BLaER1 treated with 17β-estradiol and CSF1 and Interleukin-3, amounts not matched to agents 10 nM and 100 nM (cell line): ENCODE measurements around the gene NFAT5.
"Not testable (repeated sequence)": the region's sequence is repeated elsewhere in the genome, so short reads cannot be mapped to it uniquely, and the experiment has no call there.

Source experiments
- H3K27ac ChIP-seq, 11 experiments: shearing (Covaris generic); formaldehyde crosslinking; 2 replicates each; pipeline ENCODE4 v1.8.1; 2022
- H3K27me3 ChIP-seq, 11 experiments: shearing (Covaris generic); formaldehyde crosslinking; 2 replicates each; pipeline ENCODE4 v1.8.1; 2022
- H3K36me3 ChIP-seq, 11 experiments: shearing (Covaris generic); formaldehyde crosslinking; 2 replicates each; pipeline ENCODE4 v1.8.1; 2022
- H3K4me1 ChIP-seq, 10 experiments: shearing (Covaris generic); formaldehyde crosslinking; 2 replicates each; pipeline ENCODE4 v1.8.1; 2022
- H3K4me2 ChIP-seq, 11 experiments: shearing (Covaris generic); formaldehyde crosslinking; 2 replicates each; pipeline ENCODE4 v1.8.1; 2022
- H3K4me3 ChIP-seq, 10 experiments: shearing (Covaris generic); formaldehyde crosslinking; 2 replicates each; pipeline ENCODE4 v1.8.1; 2022
- H3K9ac ChIP-seq, 11 experiments: shearing (Covaris generic); formaldehyde crosslinking; 2 replicates each; pipeline ENCODE4 v1.8.1; 2022
- H3K9me3 ChIP-seq, 11 experiments: shearing (Covaris generic); formaldehyde crosslinking; replicated peaks in 1 of 11; 2 replicates each; pipeline ENCODE4 v1.8.1; 2022
- H4K20me1 ChIP-seq, 11 experiments: shearing (Covaris generic); formaldehyde crosslinking; 2 replicates each; pipeline ENCODE4 v1.8.1; 2022
- Cebpa-rat ChIP-seq, 11 experiments: shearing (Covaris generic); IDR thresholded peaks; 2 replicates each; pipeline ENCODE4 v1.8.1; 2022

The NFAT5 gene, protein sequence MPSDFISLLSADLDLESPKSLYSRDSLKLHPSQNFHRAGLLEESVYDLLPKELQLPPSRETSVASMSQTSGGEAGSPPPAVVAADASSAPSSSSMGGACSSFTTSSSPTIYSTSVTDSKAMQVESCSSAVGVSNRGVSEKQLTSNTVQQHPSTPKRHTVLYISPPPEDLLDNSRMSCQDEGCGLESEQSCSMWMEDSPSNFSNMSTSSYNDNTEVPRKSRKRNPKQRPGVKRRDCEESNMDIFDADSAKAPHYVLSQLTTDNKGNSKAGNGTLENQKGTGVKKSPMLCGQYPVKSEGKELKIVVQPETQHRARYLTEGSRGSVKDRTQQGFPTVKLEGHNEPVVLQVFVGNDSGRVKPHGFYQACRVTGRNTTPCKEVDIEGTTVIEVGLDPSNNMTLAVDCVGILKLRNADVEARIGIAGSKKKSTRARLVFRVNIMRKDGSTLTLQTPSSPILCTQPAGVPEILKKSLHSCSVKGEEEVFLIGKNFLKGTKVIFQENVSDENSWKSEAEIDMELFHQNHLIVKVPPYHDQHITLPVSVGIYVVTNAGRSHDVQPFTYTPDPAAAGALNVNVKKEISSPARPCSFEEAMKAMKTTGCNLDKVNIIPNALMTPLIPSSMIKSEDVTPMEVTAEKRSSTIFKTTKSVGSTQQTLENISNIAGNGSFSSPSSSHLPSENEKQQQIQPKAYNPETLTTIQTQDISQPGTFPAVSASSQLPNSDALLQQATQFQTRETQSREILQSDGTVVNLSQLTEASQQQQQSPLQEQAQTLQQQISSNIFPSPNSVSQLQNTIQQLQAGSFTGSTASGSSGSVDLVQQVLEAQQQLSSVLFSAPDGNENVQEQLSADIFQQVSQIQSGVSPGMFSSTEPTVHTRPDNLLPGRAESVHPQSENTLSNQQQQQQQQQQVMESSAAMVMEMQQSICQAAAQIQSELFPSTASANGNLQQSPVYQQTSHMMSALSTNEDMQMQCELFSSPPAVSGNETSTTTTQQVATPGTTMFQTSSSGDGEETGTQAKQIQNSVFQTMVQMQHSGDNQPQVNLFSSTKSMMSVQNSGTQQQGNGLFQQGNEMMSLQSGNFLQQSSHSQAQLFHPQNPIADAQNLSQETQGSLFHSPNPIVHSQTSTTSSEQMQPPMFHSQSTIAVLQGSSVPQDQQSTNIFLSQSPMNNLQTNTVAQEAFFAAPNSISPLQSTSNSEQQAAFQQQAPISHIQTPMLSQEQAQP (N-terminal part only)

DNA sequence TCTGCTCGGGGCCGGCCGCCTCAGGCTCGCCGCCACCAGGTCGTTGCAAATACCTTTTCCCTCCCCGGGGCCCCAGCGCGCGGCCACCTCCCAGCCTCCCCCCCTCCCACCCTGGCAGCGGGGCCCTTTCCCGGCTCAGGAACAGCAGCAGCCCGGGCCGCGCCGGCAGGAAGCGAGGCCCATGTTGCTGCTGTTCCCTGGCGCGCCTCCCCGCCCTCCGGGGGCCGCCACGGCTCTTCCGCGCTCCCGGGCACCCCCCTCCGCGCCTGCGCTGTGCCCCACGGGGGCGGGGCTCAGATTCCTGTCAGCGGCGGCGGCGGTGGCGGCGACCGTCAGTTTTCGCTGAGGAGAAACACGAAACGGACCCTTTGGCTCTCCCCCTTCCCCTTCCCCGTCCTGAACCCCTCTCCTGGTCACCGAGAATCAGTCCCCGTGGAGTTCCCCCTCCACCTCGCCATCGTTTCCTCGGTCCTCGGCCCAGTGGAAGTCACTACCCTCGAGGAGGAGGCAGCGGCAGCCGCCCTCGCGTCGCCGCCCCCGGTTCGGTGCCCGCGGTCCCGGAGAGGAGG lies at the start of gene NFAT5:
TSS of gene NFAT5 (plus strand) at position 296 of the 569 bp plus-strand sequence. CDS start 336 bp downstream, outside the sequence.
- Histone ChIP-seq H3K9ac (peak within 1 kb of the TSS; percentile 92 to 98 (median 96)), H3K4me2 (peak within 1 kb of the TSS; percentile 88 to 99 (median 92)), H3K27me3 (no peaks in the 10 kb centered on the region), H3K9me3 (no peaks in the 10 kb centered on the region), H3K4me3 (peak within 1 kb of the TSS; percentile 84 to 100 (median 97)), H3K27ac (peak within 1 kb of the TSS; percentile 93 to 98 (median 95)), H3K4me1 (peaks cover 32 to 55% (median 41%) of the 10 kb centered on the region in 10 experiments), H4K20me1 (peaks cover 12 to 44% (median 37%) of the 10 kb centered on the region in 11 experiments; a peak in 20 of 22 replicates), H3K36me3 (peaks cover 0 to 19% (median 11%) of the 10 kb centered on the region in 11 experiments; a peak in 12 of 22 replicates)
- no peak for TF ChIP-seq Cebpa-rat (IDR thresholded peaks at IDR 0.05)

GRCh38 chr16:69517914-69518313 lies 47.9 kb upstream of the NFAT5 start:
- H3K4me3 ChIP-seq, H3K9me3 ChIP-seq, H3K27me3 ChIP-seq, H3K36me3 ChIP-seq, H3K9ac ChIP-seq, H4K20me1 ChIP-seq, H3K4me2 ChIP-seq, H3K27ac ChIP-seq: not testable (repeated sequence)
- peaks cover 0 to 45% (median 14%) of the 10 kb centered on the region in 10 experiments; a peak in 15 of 20 replicates for H3K4me1 ChIP-seq

GRCh38 chr16:69520413-69520799 lies 45.4 kb upstream of the NFAT5 start:
- Histone ChIP-seq H3K27me3 (peaks cover 0 to 6% (median 0%) of the 10 kb centered on the region in 11 experiments; a peak in 1 of 22 replicates), H3K4me3 (no peak overlapping the region), H3K4me2 (peak overlapping the region in 9 of 11 experiments; percentile 5 to 62 (median 38); a peak in 13 of 22 replicates), H4K20me1 (no peaks in the 10 kb centered on the region), H3K27ac (peak overlapping the region in 4 of 11 experiments; percentile 4 to 47 (median 15); a peak in 2 of 22 replicates), H3K9ac (no peak overlapping the region), H3K9me3 (peaks cover 0 to 4% (median 0%) of the 10 kb centered on the region in 11 experiments; a peak in 4 of 22 replicates), H3K4me1 (peaks cover 0 to 20% (median 12%) of the 10 kb centered on the region in 10 experiments; a peak in 15 of 20 replicates), H3K36me3 (no peaks in the 10 kb centered on the region)
- TF ChIP-seq Cebpa-rat (IDR thresholded peaks at IDR 0.05), result no peak

DNA sequence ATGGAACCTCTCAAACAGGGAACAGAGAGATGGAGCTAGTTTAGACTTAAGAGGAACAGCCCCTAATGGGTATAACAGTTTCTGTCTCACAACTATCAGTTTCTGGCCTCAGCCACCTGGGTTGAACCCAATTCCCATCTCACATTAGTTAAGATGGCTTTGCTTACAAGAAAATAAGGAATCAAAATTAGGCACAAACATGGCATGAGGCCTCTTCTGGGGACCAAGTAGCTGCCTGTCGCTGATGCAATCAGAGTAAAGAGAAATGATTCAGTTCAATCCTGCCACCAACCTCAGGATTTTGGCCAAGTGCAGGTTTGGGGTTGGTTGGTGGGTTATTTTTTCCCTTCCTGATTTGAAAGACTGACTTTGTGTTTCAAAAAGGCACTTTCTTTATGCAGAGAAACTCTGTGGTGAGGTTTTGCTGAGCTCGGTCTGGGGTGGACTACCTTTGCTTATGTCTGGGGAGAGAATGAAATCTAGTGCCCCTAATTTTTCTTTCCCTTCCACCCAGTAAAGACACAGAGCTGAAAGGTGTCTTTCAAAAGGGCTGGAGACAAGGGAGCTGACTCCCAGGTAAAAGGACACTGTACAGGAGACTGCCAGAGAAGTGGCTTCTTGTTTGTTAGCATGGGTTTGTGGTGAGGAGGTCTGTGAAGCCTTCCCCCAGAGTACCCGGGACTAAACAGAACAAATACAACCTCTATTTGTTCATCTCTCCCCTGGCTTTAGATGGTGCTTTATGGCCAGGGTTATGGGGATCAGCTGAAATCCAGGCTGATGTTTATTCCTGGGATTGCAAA lies 44.8 kb upstream of the NFAT5 start:
- Histone ChIP-seq H3K4me2 (peak overlapping the region; percentile 3 to 62 (median 33); a peak in 15 of 22 replicates), H3K9ac (0 out of 22 replicates have a peak overlapping the region, but pooled peaks of 2 of the 11 experiments have one; percentile 4 to 25), H4K20me1 (no peaks in the 10 kb centered on the region), H3K4me3 (no peak overlapping the region), H3K36me3 (no peaks in the 10 kb centered on the region), H3K27ac (peak overlapping the region in 5 of 11 experiments; percentile 4 to 47 (median 20); a peak in 4 of 22 replicates), H3K4me1 (peaks cover 0 to 16% (median 11%) of the 10 kb centered on the region in 10 experiments; a peak in 15 of 20 replicates), H3K27me3 (peaks cover 0 to 6% (median 0%) of the 10 kb centered on the region in 11 experiments; a peak in 1 of 22 replicates), H3K9me3 (peaks cover 0 to 4% (median 0%) of the 10 kb centered on the region in 11 experiments; a peak in 4 of 22 replicates)
- no peak for TF ChIP-seq Cebpa-rat (IDR thresholded peaks at IDR 0.05)

DNA sequence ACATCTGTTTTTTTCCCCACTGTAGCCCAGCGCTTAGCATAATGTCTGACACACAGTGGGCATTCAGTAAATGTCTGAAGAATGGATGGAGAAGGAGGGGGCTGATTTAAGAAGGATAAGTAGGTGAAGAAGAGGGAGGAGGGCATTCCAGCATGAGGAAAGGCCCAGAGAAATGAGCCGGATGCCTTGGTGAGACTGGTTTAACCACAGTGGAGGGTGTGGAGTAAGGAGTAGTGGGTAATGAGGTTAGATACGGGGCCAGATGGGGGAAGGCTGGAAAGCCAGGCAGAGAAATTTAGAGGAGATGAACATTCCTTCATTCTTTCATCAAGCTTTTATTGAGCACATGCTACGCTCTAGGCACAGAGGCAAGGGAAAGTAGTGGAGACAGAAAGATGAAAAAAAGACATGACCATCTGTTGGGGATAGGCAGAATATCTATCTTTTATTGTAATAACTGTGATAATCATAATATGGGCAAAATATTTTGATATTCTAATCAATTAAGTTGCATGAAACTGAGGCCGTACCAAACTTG lies 43.7 kb upstream of the NFAT5 start:
- no peak overlapping the region for H3K4me3 ChIP-seq
- H3K4me2 ChIP-seq, result no peak overlapping the region; a peak in 1 of 22 replicates
- no peak for TF ChIP-seq Cebpa-rat (IDR thresholded peaks at IDR 0.05)
- H3K9ac ChIP-seq, result no peak overlapping the region
- peaks cover 0 to 4% (median 0%) of the 10 kb centered on the region in 11 experiments; a peak in 4 of 22 replicates for H3K9me3 ChIP-seq
- H4K20me1 ChIP-seq, result no peaks in the 10 kb centered on the region
- H3K36me3 ChIP-seq, result no peaks in the 10 kb centered on the region
- no peak overlapping the region for H3K27ac ChIP-seq
- peaks cover 0 to 6% (median 0%) of the 10 kb centered on the region in 11 experiments; a peak in 1 of 22 replicates for H3K27me3 ChIP-seq
- H3K4me1 ChIP-seq, result peaks cover 0 to 16% (median 11%) of the 10 kb centered on the region in 10 experiments; a peak in 15 of 20 replicates

GRCh38 chr16:69522732-69523404 lies 42.9 kb upstream of the NFAT5 start:
- no peak overlapping the region for H3K4me3 ChIP-seq
- peaks cover 0 to 18% (median 11%) of the 10 kb centered on the region in 10 experiments; a peak in 15 of 20 replicates for H3K4me1 ChIP-seq
- H3K9ac ChIP-seq, result no peak overlapping the region
- H3K27ac ChIP-seq, result no peak overlapping the region
- no peak overlapping the region for H3K4me2 ChIP-seq
- no peak for TF ChIP-seq Cebpa-rat (IDR thresholded peaks at IDR 0.05)
- H3K27me3 ChIP-seq, result peaks cover 0 to 6% (median 0%) of the 10 kb centered on the region in 11 experiments; a peak in 1 of 22 replicates
- no peaks in the 10 kb centered on the region for H3K36me3 ChIP-seq
- no peaks in the 10 kb centered on the region for H4K20me1 ChIP-seq
- peaks cover 0 to 4% (median 0%) of the 10 kb centered on the region in 11 experiments; a peak in 2 of 22 replicates for H3K9me3 ChIP-seq
